GM12878 (cell line): ENCODE data around the gene RFX5. TPM values are rescaled to one million over a fixed set of nuclear protein-coding genes. Genes with fewer than 3 reads are reported as not detected.

Experiments
- ATAC-seq: fragments of 200-7000 bp; cut with Tn5 transposase; 3 replicates; pipeline ENCODE4 v1.9.1; 2020; ENCODE audit warnings: mild to moderate bottlenecking, moderate library complexity
- BruUV-seq: library from RNA; stranded (reverse); fragments of 400-500 nt; replicated peaks from 2 replicates; lab custom pipeline; 2021; lab: Mats Ljungman, UMichigan
- CTCF ChIA-PET: fragments of 300-600 bp; sonication (Branson Sonifier 250); formaldehyde crosslinking; extraction: SDS; loops from one replicate; lab custom pipeline; 2021; ENCODE audit warnings: inconsistent platforms; lab: Yijun Ruan, JAX
- POLR2A ChIA-PET: fragments of 350-600 bp; formaldehyde crosslinking; extraction: SDS; loops from one replicate; lab custom pipeline; 2021; ENCODE audit warnings: inconsistent platforms; lab: Charles Lee
- RAD21 ChIA-PET: fragments of 300-600 bp; sonication (Branson Sonifier 250); formaldehyde crosslinking; loops from one replicate; lab custom pipeline; 2023; ENCODE audit warnings: antibody characterized with exemption; ENCODE audit not compliant: unreplicated experiment; lab: Charles Lee
- SMC1A ChIA-PET: fragments of 300-600 bp; sonication (Branson Sonifier 250); formaldehyde crosslinking; loops from one replicate; lab custom pipeline; 2023; ENCODE audit not compliant: unreplicated experiment, uncharacterized antibody; lab: Charles Lee
- DNase-seq: peaks from one replicate; pipeline ENCODE4 v3.0.0-alpha.2; 2011; ENCODE audit warnings: low read depth, low spot score
- FAIRE-seq: peaks from 3 replicates; lab custom pipeline; 2011; peaks lifted over from hg19 to GRCh38; lab: Jason Lieb, UNC
- H2AFZ ChIP-seq: 2 replicates; pipeline ENCODE4 v1.6.0; 2011; ENCODE audit warnings: low read depth, low read length, control low read depth; ENCODE audit not compliant: control insufficient read depth
- H3K27ac ChIP-seq: 2 replicates; pipeline ENCODE4 v1.5.1; 2011; ENCODE audit warnings: control low read depth; ENCODE audit not compliant: control insufficient read depth, insufficient read depth
- H3K27me3 ChIP-seq, 2 experiments: replicated peaks in 1 of 2; 2 replicates each; pipeline versions ENCODE4 v1.6.0 to v1.6.1; 2011; ENCODE audit warnings: low read length in 1 of 2; ENCODE audit not compliant: control insufficient read depth in 2 of 2, insufficient read depth in 2 of 2
- H3K36me3 ChIP-seq, 2 experiments: 2 replicates each; pipeline ENCODE4 v1.5.1; 2011; ENCODE audit warnings: low read length in 1 of 2; ENCODE audit not compliant: control insufficient read depth in 2 of 2, insufficient read depth in 2 of 2
- H3K4me1 ChIP-seq: 2 replicates; pipeline ENCODE4 v1.6.1; 2011; ENCODE audit warnings: mild to moderate bottlenecking, low read length, moderate library complexity, mixed read lengths; ENCODE audit not compliant: control insufficient read depth, insufficient read depth
- H3K4me2 ChIP-seq: 2 replicates; pipeline ENCODE4 v1.6.0; 2011; ENCODE audit warnings: control low read depth; ENCODE audit not compliant: control insufficient read depth, insufficient read depth
- H3K4me3 ChIP-seq: fragments of 200-600 bp; sonication (generic); 2 replicates; pipeline ENCODE4 v1.5.1; 2016
- H3K79me2 ChIP-seq: 2 replicates; pipeline ENCODE4 v1.6.0; 2011; ENCODE audit warnings: low read length; ENCODE audit not compliant: control insufficient read depth, insufficient read depth
- H3K9ac ChIP-seq: 2 replicates; pipeline ENCODE4 v1.8.0; 2011; ENCODE audit warnings: low read length, control low read depth, mixed read lengths; ENCODE audit not compliant: control insufficient read depth, insufficient read depth
- H3K9me3 ChIP-seq: replicated peaks from 3 replicates; pipeline ENCODE4 v1.5.1; 2011; ENCODE audit warnings: mild to moderate bottlenecking, low read length; ENCODE audit not compliant: control insufficient read depth, insufficient read depth
- H4K20me1 ChIP-seq: 2 replicates; pipeline ENCODE4 v1.6.0; 2011; ENCODE audit not compliant: control insufficient read depth, insufficient read depth
- CBFB ChIP-seq: IDR thresholded peaks from 2 replicates; pipeline ENCODE4 v1.6.1; 2016; ENCODE audit warnings: antibody characterized with exemption, low read depth
- KDM1A ChIP-seq: fragments of 200-600 bp; sonication (generic); IDR thresholded peaks from 2 replicates; pipeline ENCODE4 v1.6.1; 2016; ENCODE audit warnings: borderline replicate concordance
- MYC ChIP-seq: IDR thresholded peaks from 2 replicates; pipeline ENCODE4 v1.6.1; 2011; ENCODE audit warnings: mild to moderate bottlenecking, low read length, moderate library complexity, inconsistent platforms; ENCODE audit not compliant: insufficient read depth, insufficient replicate concordance, insufficient read length, severe bottlenecking
- NFXL1 ChIP-seq: fragments of 450-650 bp; IDR thresholded peaks from 2 replicates; pipeline ENCODE4 v1.6.1; 2017; ENCODE audit warnings: antibody characterized with exemption, mild to moderate bottlenecking, borderline replicate concordance
- POLR2AphosphoS2 ChIP-seq: IDR thresholded peaks from 2 replicates; pipeline ENCODE4 v1.6.1; 2011; ENCODE audit warnings: low read depth, mild to moderate bottlenecking, low read length, improper control_type of control experiment, moderate library complexity
- RELA ChIP-seq: fragments of 450-650 bp; IDR thresholded peaks from 2 replicates; pipeline ENCODE4 v1.8.0; 2014; ENCODE audit warnings: borderline replicate concordance; ENCODE audit not compliant: partially characterized antibody
- SIN3A ChIP-seq: IDR thresholded peaks from 2 replicates; pipeline ENCODE4 v1.6.1; 2012; ENCODE audit warnings: low read depth, low read length, improper control_type of control experiment
- SPI1 ChIP-seq: IDR thresholded peaks from 2 replicates; pipeline ENCODE4 v1.6.1; 2011; ENCODE audit warnings: low read depth, mild to moderate bottlenecking, low read length, moderate library complexity, borderline replicate concordance; ENCODE audit not compliant: insufficient read depth
- ZNF217 ChIP-seq: fragments of 450-650 bp; IDR thresholded peaks from 2 replicates; pipeline ENCODE4 v1.6.1; 2017; ENCODE audit warnings: antibody characterized with exemption, mild to moderate bottlenecking
- WGBS: methylation state at CpG from one replicate; pipeline ENCODE4 v1.1.6; 2016; ENCODE audit warnings: low lambda C conversion rate; ENCODE audit not compliant: insufficient replicate concordance, insufficient coverage; ENCODE audit errors: missing lambda C conversion rate; 5-methylcytosine and 5-hydroxymethylcytosine counted together
- in situ Hi-C: fragments of 300-500 bp; cut with MboI; formaldehyde crosslinking; loops from 9 replicates; pipeline ENCODE4 v1.14.3; 2018; ENCODE audit warnings: mixed read lengths
- intact Hi-C: fragments of 100-400 bp; cut with micrococcal nuclease; formaldehyde crosslinking; loops from one replicate; pipeline ENCODE4 v1.14.2; 2022; ENCODE audit not compliant: unreplicated experiment
- polyA plus RNA-seq, 11 experiments: library from polyadenylated mRNA; depleted of rRNA in 4 of 11; unstranded in 6 of 11; stranded (reverse) in 5 of 11; fragments of >200 nt; fragmentation: Nextera tagmentation in 4 of 11; fragmentation: Illumina TruSeq in 1 of 11; extraction: Ambion mirVana in 4 of 11; extraction: Trizol in 1 of 11; gene quantifications; 1 replicate in 1 of 11; 2 replicates in 10 of 11; pipeline versions ENCODE4 v1.2.1 to v1.2.3, GENCODE V29; 2011 to 2016; ENCODE audit warnings: inconsistent platforms in 2 of 11, missing spikeins in 2 of 11, low read depth in 1 of 11
- total RNA-seq, 4 experiments: library from RNA; depleted of rRNA in 3 of 4; stranded (reverse); fragments of >200 nt in 3 of 4; fragmentation: Illumina TruSeq in 1 of 4; extraction: Trizol in 1 of 4; gene quantifications; 2 replicates each; pipeline versions ENCODE4 v1.2.1 to v1.2.3, GENCODE V29; 2013 to 2021
- TF ChIP-seq, protein P1 (sequence below): fragments of 450-650 bp; IDR thresholded peaks from 2 replicates; pipeline ENCODE4 v1.6.1; 2018; ENCODE audit warnings: mild to moderate bottlenecking, low read depth, moderate library complexity; ENCODE audit not compliant: partially characterized antibody
- TF ChIP-seq, protein P2 (sequence below): fragments of 450-650 bp; IDR thresholded peaks from 2 replicates; pipeline ENCODE4 v1.6.1; 2016; ENCODE audit warnings: mild to moderate bottlenecking
- TF ChIP-seq, protein P3 (sequence below): fragments of 450-650 bp; IDR thresholded peaks from 2 replicates; pipeline ENCODE4 v1.6.1; 2014; ENCODE audit warnings: mild to moderate bottlenecking
- TF ChIP-seq, protein P4 (sequence below): IDR thresholded peaks from 2 replicates; pipeline ENCODE4 v1.6.1; 2012; ENCODE audit warnings: low read depth, low read length, improper control_type of control experiment

Gene RFX5
- total and polyA plus RNA-seq, 10 of the 15 experiments (the other 5 are each of a cell fraction or from before 2014, with no cell fraction given), result 14.1 to 198 (median 124) TPM

DNA sequence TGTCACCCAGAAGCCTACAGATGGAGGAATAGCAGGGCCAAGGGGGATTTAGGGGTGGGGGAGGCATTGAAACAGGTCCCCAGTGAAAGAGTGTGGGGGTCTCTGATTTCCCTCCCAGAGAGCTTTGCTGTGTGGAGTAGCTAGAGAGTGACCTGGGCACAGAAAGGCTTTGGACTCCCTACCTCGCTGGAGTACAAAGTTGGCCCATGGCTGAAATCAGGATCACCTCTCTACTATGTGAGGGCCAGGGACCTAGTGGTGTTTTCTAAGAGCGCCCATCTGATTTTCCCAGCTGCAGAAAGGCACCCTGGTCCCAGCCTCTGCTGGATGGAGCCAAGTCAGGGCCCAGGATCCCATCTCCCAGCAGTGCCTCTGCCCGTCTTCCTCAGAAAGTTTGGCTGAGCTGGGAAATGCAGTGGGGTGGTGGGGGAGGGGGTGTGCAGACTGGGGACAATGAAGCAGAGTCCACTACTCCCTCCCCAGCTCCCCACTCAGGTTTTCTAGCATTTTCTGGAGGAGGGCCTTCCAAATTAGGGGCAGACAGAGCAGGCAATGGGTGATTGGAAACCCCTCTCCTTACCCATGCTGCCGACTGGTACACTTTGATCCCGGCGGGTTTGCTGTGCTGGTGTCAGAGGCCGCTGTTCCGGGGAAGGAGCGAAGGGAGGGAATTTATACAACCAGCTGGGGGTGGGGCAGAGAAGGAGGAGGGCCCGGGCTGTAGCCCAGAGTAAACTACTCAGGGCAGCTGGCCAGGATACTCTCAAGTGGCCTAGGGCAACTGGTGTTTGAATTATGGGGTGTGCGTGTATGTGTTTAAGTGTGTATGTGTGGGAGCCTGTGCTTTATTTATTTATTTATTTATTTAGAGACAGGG, 25.2 kb upstream of the RFX5 start, which contains the start of gene SELENBP1 (continued):
- no peak for TF ChIP-seq RELA

DNA sequence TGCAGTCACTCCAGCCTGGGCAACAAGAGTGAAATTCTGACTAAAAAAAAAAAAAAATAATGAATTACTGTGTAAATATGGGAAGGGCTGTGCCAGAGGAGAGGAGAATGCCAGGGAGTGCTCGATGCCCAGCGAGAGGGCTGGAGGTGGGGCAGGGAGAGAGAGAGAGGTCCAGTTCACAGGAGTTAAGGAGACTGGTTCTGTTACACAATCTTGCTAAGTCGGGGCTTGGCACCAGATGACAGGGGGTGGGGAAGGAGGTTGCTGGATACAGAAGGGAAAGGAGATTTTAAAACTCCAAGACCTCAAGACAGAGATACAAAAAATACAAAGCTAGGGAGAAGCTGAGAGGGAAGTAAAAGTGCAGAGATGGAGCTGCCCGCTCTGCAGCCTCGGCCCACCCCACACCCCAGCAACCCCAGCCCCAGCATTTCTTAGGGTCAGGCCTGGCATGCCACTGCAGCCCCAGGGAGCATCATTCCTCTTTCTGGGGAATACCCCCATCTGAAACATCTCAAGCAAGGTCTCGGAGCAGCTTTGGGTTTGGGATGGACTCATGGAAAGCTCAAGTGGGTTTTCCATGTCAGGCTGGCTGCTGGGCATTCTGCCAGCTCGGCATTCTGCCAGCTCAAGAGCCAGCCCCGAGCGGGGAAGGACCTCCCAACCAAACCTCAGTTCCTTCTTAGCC, 24.5 kb upstream of the RFX5 start:
- Histone ChIP-seq H3K4me3 (no peak overlapping the region), H3K79me2 (no peaks in the 10 kb centered on the region), H3K9ac (no peak overlapping the region), H3K4me1 (no peaks in the 10 kb centered on the region), H3K9me3 (no peaks in the 10 kb centered on the region), H4K20me1 (no peaks in the 10 kb centered on the region), H3K27ac (no peak overlapping the region), H3K36me3 (no peaks in the 10 kb centered on the region), H3K4me2 (no peak overlapping the region), H2AFZ (no peak overlapping the region), H3K27me3 (no peaks in the 10 kb centered on the region)
- CTCF ChIA-PET, result interaction anchor here (1.7 kb wide), 1 partner anchor 27 kb away, joined by 4 read pairs; no protein-coding TSS in a partner anchor
- RAD21 ChIA-PET, result no interaction called here
- no peak for FAIRE-seq
- BruUV-seq, result no TSS peak
- intact Hi-C loops (no loop called here), in situ Hi-C loops (no loop called here)
- SMC1A ChIA-PET, result interaction anchor here (0.7 to 1.3 kb wide), 2 partner anchors 27 to 31 kb away, joined by 3 to 4 read pairs; no protein-coding TSS in a partner anchor
- DNase-seq, result no peak
- POLR2A ChIA-PET, result no interaction called here
- no peak for ATAC-seq
- WGBS, result 51% methylated on average over 9 of the region's 9 CpGs
- TF ChIP-seq SIN3A, result no peak
- no peak for TF ChIP-seq CBFB
- TF ChIP-seq, protein P1, sequence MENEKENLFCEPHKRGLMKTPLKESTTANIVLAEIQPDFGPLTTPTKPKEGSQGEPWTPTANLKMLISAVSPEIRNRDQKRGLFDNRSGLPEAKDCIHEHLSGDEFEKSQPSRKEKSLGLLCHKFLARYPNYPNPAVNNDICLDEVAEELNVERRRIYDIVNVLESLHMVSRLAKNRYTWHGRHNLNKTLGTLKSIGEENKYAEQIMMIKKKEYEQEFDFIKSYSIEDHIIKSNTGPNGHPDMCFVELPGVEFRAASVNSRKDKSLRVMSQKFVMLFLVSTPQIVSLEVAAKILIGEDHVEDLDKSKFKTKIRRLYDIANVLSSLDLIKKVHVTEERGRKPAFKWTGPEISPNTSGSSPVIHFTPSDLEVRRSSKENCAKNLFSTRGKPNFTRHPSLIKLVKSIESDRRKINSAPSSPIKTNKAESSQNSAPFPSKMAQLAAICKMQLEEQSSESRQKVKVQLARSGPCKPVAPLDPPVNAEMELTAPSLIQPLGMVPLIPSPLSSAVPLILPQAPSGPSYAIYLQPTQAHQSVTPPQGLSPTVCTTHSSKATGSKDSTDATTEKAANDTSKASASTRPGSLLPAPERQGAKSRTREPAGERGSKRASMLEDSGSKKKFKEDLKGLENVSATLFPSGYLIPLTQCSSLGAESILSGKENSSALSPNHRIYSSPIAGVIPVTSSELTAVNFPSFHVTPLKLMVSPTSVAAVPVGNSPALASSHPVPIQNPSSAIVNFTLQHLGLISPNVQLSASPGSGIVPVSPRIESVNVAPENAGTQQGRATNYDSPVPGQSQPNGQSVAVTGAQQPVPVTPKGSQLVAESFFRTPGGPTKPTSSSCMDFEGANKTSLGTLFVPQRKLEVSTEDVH, result no peak
- TF ChIP-seq NFXL1, result no peak
- no peak for TF ChIP-seq KDM1A
- TF ChIP-seq RELA, result no peak
- TF ChIP-seq, protein P2, sequence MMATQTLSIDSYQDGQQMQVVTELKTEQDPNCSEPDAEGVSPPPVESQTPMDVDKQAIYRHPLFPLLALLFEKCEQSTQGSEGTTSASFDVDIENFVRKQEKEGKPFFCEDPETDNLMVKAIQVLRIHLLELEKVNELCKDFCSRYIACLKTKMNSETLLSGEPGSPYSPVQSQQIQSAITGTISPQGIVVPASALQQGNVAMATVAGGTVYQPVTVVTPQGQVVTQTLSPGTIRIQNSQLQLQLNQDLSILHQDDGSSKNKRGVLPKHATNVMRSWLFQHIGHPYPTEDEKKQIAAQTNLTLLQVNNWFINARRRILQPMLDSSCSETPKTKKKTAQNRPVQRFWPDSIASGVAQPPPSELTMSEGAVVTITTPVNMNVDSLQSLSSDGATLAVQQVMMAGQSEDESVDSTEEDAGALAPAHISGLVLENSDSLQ, result no peak
- TF ChIP-seq SPI1, result no peak
- TF ChIP-seq, protein P3, sequence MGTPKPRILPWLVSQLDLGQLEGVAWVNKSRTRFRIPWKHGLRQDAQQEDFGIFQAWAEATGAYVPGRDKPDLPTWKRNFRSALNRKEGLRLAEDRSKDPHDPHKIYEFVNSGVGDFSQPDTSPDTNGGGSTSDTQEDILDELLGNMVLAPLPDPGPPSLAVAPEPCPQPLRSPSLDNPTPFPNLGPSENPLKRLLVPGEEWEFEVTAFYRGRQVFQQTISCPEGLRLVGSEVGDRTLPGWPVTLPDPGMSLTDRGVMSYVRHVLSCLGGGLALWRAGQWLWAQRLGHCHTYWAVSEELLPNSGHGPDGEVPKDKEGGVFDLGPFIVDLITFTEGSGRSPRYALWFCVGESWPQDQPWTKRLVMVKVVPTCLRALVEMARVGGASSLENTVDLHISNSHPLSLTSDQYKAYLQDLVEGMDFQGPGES, result no peak
- no peak for TF ChIP-seq ZNF217
- no peak for TF ChIP-seq POLR2AphosphoS2
- no peak for TF ChIP-seq MYC
- TF ChIP-seq, protein P4, sequence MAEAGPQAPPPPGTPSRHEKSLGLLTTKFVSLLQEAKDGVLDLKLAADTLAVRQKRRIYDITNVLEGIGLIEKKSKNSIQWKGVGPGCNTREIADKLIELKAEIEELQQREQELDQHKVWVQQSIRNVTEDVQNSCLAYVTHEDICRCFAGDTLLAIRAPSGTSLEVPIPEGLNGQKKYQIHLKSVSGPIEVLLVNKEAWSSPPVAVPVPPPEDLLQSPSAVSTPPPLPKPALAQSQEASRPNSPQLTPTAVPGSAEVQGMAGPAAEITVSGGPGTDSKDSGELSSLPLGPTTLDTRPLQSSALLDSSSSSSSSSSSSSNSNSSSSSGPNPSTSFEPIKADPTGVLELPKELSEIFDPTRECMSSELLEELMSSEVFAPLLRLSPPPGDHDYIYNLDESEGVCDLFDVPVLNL, result no peak
